B cell (primary cell): ENCODE measurements around the gene TRIM47. TPM values are rescaled to one million over a fixed set of nuclear protein-coding genes. Genes with fewer than 3 reads are reported as not detected.

Experiments used
- ATAC-seq: fragments of 200-7000 bp; cut with Tn5 transposase; one replicate; pipeline ENCODE4 v1.10.0; 2021; ENCODE audit warnings: low read depth, mild to moderate bottlenecking, moderate number of reproducible peaks, moderate library complexity
- CTCF ChIA-PET: fragments of 350-600 bp; sonication (Branson Sonifier 250); formaldehyde crosslinking; loops from one replicate; lab custom pipeline; 2021; ENCODE audit warnings: antibody characterized with exemption, inconsistent platforms; lab: Charles Lee
- POLR2A ChIA-PET: fragments of 350-600 bp; sonication (Branson Sonifier 250); formaldehyde crosslinking; loops from one replicate; lab custom pipeline; 2021; ENCODE audit warnings: antibody characterized with exemption; lab: Charles Lee
- DNase-seq: peaks from one replicate; pipeline ENCODE4 v3.0.0; 2013
- H2AFZ ChIP-seq: 2 replicates; pipeline ENCODE4 v1.6.1; 2012; ENCODE audit warnings: mild to moderate bottlenecking, low read depth, low read length; ENCODE audit not compliant: insufficient read depth, poor library complexity, severe bottlenecking
- H3K27ac ChIP-seq, 2 donors: 1 replicate in 1 of 2; 2 replicates in 1 of 2; pipeline ENCODE4 v1.5.1; 2012 to 2013; ENCODE audit warnings: low read length in 2 of 2, mild to moderate bottlenecking in 2 of 2, moderate library complexity in 1 of 2
- H3K27me3 ChIP-seq, 4 experiments: fragments of 200-600 bp in 1 of 4; sonication (generic) in 1 of 4; replicated peaks in 1 of 4; 1 replicate in 2 of 4; 2 replicates in 2 of 4; pipeline versions ENCODE4 v1.6.1 to v1.7.0; 2013 to 2016; ENCODE audit warnings: low read length in 3 of 4, mild to moderate bottlenecking in 2 of 4, mixed read lengths in 1 of 4, moderate library complexity in 1 of 4; ENCODE audit not compliant: insufficient read depth in 4 of 4, control insufficient read depth in 3 of 4; ENCODE audit errors: control extremely low read depth in 1 of 4
- H3K36me3 ChIP-seq, 2 experiments: replicated peaks in 1 of 2; 1 replicate in 1 of 2; 2 replicates in 1 of 2; pipeline versions ENCODE4 v1.6.1 to v1.7.1; 2013; ENCODE audit warnings: low read length in 1 of 2; ENCODE audit not compliant: insufficient read depth in 2 of 2, control insufficient read depth in 1 of 2; ENCODE audit errors: control extremely low read depth in 1 of 2, extremely low read depth in 1 of 2
- H3K4me1 ChIP-seq, 2 donors: fragments of 200-600 bp in 1 of 2; sonication (generic) in 1 of 2; 1 replicate in 1 of 2; 2 replicates in 1 of 2; pipeline versions ENCODE4 v1.5.1 to v1.6.1; 2013 to 2017; ENCODE audit warnings: low read length in 2 of 2; ENCODE audit not compliant: control insufficient read depth in 2 of 2, insufficient read depth in 2 of 2
- H3K4me2 ChIP-seq: replicated peaks from 2 replicates; pipeline ENCODE3; 2012; ENCODE audit warnings: mild to moderate bottlenecking, low read depth, low read length; ENCODE audit not compliant: poor library complexity, severe bottlenecking
- H3K4me3 ChIP-seq, 5 experiments: fragments of 200-600 bp in 1 of 5; sonication (generic) in 1 of 5; 1 replicate in 3 of 5; 2 replicates in 2 of 5; pipeline versions ENCODE4 v1.5.1 to v1.7.0; 2011 to 2016; ENCODE audit warnings: low read length in 4 of 5, mild to moderate bottlenecking in 4 of 5, low read depth in 2 of 5, control low read depth in 1 of 5, moderate library complexity in 1 of 5; ENCODE audit not compliant: insufficient read depth in 1 of 5; ENCODE audit errors: control extremely low read depth in 1 of 5, extremely low read depth in 1 of 5
- H3K79me2 ChIP-seq: fragments of 200-600 bp; sonication (generic); one replicate; pipeline ENCODE4 v1.6.0; 2016; ENCODE audit warnings: low read length; ENCODE audit not compliant: control insufficient read depth, insufficient read depth
- H3K9ac ChIP-seq: fragments of 200-600 bp; sonication (generic); 2 replicates; pipeline ENCODE4 v1.6.1; 2017; ENCODE audit warnings: mild to moderate bottlenecking, low read length, moderate library complexity
- H3K9me3 ChIP-seq, 3 donors: one replicate each; pipeline versions ENCODE4 v1.6.1 to v1.7.1; 2013; ENCODE audit warnings: low read length in 2 of 3; ENCODE audit not compliant: control insufficient read depth in 2 of 3, insufficient read depth in 1 of 3; ENCODE audit errors: control extremely low read depth in 1 of 3
- H4K20me1 ChIP-seq: 2 replicates; pipeline ENCODE4 v1.6.0; 2012; ENCODE audit warnings: mild to moderate bottlenecking, low read length; ENCODE audit not compliant: insufficient read depth, control insufficient read depth, poor library complexity, severe bottlenecking
- H3K27ac Mint-ChIP-seq: one replicate; pipeline ENCODE4 v1.8.0; 2021; ENCODE audit warnings: mixed read lengths
- H3K27me3 Mint-ChIP-seq: one replicate; pipeline ENCODE4 v1.8.0; 2021; ENCODE audit warnings: mixed read lengths
- H3K4me1 Mint-ChIP-seq: one replicate; pipeline ENCODE4 v1.8.0; 2021; ENCODE audit warnings: mixed read lengths
- H3K4me3 Mint-ChIP-seq: one replicate; pipeline ENCODE4 v1.8.0; 2021; ENCODE audit warnings: mixed read lengths
- H3K9me3 Mint-ChIP-seq: one replicate; pipeline ENCODE4 v1.8.0; 2022; ENCODE audit warnings: mixed read lengths; ENCODE audit not compliant: insufficient read depth
- CTCF ChIP-seq: fragments of 200-600 bp; IDR thresholded peaks from one replicate; pipeline ENCODE4 v1.8.0; 2022; ENCODE audit warnings: antibody characterized with exemption, mild to moderate bottlenecking
- EZH2 ChIP-seq: IDR thresholded peaks from 2 replicates; pipeline ENCODE4 v1.6.1; 2012; ENCODE audit warnings: borderline replicate concordance, low read depth, mild to moderate bottlenecking, moderate library complexity, low read length; ENCODE audit not compliant: insufficient read depth, poor library complexity, severe bottlenecking
- WGBS: methylation state at CpG from one replicate; pipeline ENCODE4 v1.1.5; 2013; ENCODE audit warnings: missing lambda C conversion rate; ENCODE audit not compliant: insufficient coverage; 5-methylcytosine and 5-hydroxymethylcytosine counted together
- intact Hi-C: fragments of 100-400 bp; cut with micrococcal nuclease; formaldehyde crosslinking; loops from one replicate; pipeline ENCODE4 v1.10.0; 2022
- polyA plus RNA-seq: library from polyadenylated mRNA; depleted of rRNA; stranded (reverse); fragments of >200 nt; gene quantifications from 2 replicates; pipeline ENCODE4 v1.2.3, GENCODE V29; 2012
- total RNA-seq, 2 donors: library from RNA; stranded (reverse); fragments of 120-200 nt in 1 of 2; gene quantifications; 1 replicate in 1 of 2; 2 replicates in 1 of 2; pipeline versions ENCODE4 v1.2.3 to v1.2.4, GENCODE V29; 2013 to 2022

TRIM47 gene
- total and polyA plus RNA-seq, 2 donors (not counting 1 experiment from before 2014, with no cell fraction given) = 6.4 to 8.3 TPM

- Histone ChIP-seq H3K4me1 (no peaks in the 10 kb centered on the region), H3K9me3 (no peaks in the 10 kb centered on the region), H2AFZ (no peak overlapping the region), H3K4me3 (no peak overlapping the region), H3K79me2 (no peaks in the 10 kb centered on the region), H4K20me1 (no peaks in the 10 kb centered on the region), H3K27me3 (no peaks in the 10 kb centered on the region), H3K36me3 (peaks cover 1 to 3% of the 10 kb centered on the region in 2 experiments), H3K27ac (no peak overlapping the region), H3K9ac (no peak overlapping the region), H3K4me2 (no peak overlapping the region)
- no peaks in the 10 kb centered on the region for H3K27me3 Mint-ChIP-seq
- no peaks in the 10 kb centered on the region for H3K9me3 Mint-ChIP-seq
- ChIA-PET CTCF (interaction anchor here (0.6 to 1.8 kb wide), 3 partner anchors 77 to 103 kb away, joined by 3 to 11 read pairs (median 5); no protein-coding TSS in a partner anchor), POLR2A (no interaction called here)
- no peak overlapping the region for H3K27ac Mint-ChIP-seq
- no peak overlapping the region for H3K4me3 Mint-ChIP-seq
- ATAC-seq (no peak), DNase-seq (no peak)
- no peaks in the 10 kb centered on the region for H3K4me1 Mint-ChIP-seq
- WGBS = 90% methylated on average over 6 of the region's 6 CpGs
- intact Hi-C loops = no loop called here
- TF ChIP-seq CTCF = no peak
- TF ChIP-seq EZH2 = no peak
Measured at GRCh38 chr17:75910699-75911098, 32.3 kb upstream of the TRIM47 start.

DNA sequence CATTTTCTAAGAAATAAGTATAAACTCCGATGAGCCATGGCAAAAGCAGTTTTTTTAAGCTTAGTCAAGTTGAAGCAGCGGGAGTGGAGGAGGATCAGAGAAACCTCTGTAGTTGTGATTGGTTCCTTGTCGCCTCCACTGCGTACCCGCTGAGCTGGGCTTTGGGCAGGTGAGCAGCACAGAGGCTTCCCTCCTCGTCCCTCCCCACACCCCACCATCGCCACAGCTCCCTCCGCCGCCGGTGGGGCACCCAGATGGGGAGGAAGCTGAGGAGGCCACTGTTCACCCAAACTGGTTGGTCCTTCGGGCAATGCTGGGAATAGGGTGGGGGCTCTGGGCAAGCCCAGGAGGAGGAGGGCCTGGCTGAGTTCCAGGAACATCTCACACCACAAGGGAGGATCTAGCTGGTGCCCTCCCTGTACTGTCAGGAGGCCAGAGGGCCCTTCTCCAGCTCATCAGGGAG is 31.5 kb upstream of the TRIM47 start:
- H3K4me2 ChIP-seq = no peak overlapping the region
- H3K4me3 ChIP-seq = no peak overlapping the region
- ChIA-PET POLR2A (interaction anchor here (0.6 kb wide), 1 partner anchor 166 kb away, joined by 4 read pairs; no protein-coding TSS in a partner anchor), CTCF (interaction anchor here (0.6 to 1.7 kb wide), 3 partner anchors 95 to 358 kb away, joined by 3 to 11 read pairs (median 3); no protein-coding TSS in a partner anchor)
- Mint-ChIP-seq H3K4me3 (no peak overlapping the region), H3K27me3 (no peaks in the 10 kb centered on the region), H3K4me1 (peaks cover 2% of the 10 kb centered on the region), H3K27ac (no peak overlapping the region), H3K9me3 (no peaks in the 10 kb centered on the region)
- H3K36me3 ChIP-seq = peaks cover 1 to 3% of the 10 kb centered on the region in 2 experiments
- TF ChIP-seq CTCF (no peak), EZH2 (no peak)
- no peak for ATAC-seq
- no peaks in the 10 kb centered on the region for H4K20me1 ChIP-seq
- peaks cover 0 to 7% of the 10 kb centered on the region in 2 donors for H3K4me1 ChIP-seq
- H3K9me3 ChIP-seq = no peaks in the 10 kb centered on the region
- no peak overlapping the region for H3K9ac ChIP-seq
- intact Hi-C loops = loop anchor here (10.0 kb wide), 1 partner anchor 355 kb away; the partner anchor contains the start of gene UBALD2
- H2AFZ ChIP-seq = no peak overlapping the region
- H3K27ac ChIP-seq = no peak overlapping the region
- no peaks in the 10 kb centered on the region for H3K27me3 ChIP-seq
- WGBS = 69% methylated on average over 3 of the region's 11 CpGs
- no peak for DNase-seq
- no peaks in the 10 kb centered on the region for H3K79me2 ChIP-seq
